Heart left ventricle (tissue), 13 donors: ENCODE results near the gene ADAMTSL1.

Experiments
- POLR2A ChIP-seq, 2 donors: fragments of 450-650 bp; IDR thresholded peaks; one replicate each; pipeline ENCODE4 v1.6.1; 2017; ENCODE audit warnings: antibody characterized with exemption in 2 of 2, mild to moderate bottlenecking in 2 of 2, moderate library complexity in 2 of 2
- TF ChIP-seq, protein P1 (sequence below), 12 donors: fragments of 200-600 bp; sonication (generic) in 4 of 12; IDR thresholded peaks; one replicate each; pipeline versions ENCODE4 v1.5.0 to v1.8.0; 2018 to 2022; ENCODE audit warnings: antibody characterized with exemption in 12 of 12, mild to moderate bottlenecking in 5 of 12
- donor health status: ischemic (EF 13 %, LVEDD 7.1; RV severe dilation, severe dysfunction).
- donor health status: DM: no; HTN: yes; CAD: no.
- donor health status: DM: no; HTN: no; CAD: no.
- donor health status: ischemic (EF 25% LVEDD 6.9; RV normal size, moderate dysfunction).
- donor health status: ischemic (EF 25% LVEDD 5.7; RV mildly dilated, moderate dysfunction).
- donor health status: ischemic (EF 35%, LVEDD 5.7; RV mildly dilated, moderate dysfunction).
- donor health status: nonischemic (EF 11% LVEDD 7.7; RV severe dilation, severe dysfunction).
- donor health status: DM: yes; HTN: yes; CAD: no.
- donor health status: PGD.
- donor health status: ischemic (EF 29% LVEDD 5.4; RV normal size, mild dysfunction).
- donor health status: nonischemic (EF 23%, LVEDD 6.1; RV moderate dilation, normal function).

DNA sequence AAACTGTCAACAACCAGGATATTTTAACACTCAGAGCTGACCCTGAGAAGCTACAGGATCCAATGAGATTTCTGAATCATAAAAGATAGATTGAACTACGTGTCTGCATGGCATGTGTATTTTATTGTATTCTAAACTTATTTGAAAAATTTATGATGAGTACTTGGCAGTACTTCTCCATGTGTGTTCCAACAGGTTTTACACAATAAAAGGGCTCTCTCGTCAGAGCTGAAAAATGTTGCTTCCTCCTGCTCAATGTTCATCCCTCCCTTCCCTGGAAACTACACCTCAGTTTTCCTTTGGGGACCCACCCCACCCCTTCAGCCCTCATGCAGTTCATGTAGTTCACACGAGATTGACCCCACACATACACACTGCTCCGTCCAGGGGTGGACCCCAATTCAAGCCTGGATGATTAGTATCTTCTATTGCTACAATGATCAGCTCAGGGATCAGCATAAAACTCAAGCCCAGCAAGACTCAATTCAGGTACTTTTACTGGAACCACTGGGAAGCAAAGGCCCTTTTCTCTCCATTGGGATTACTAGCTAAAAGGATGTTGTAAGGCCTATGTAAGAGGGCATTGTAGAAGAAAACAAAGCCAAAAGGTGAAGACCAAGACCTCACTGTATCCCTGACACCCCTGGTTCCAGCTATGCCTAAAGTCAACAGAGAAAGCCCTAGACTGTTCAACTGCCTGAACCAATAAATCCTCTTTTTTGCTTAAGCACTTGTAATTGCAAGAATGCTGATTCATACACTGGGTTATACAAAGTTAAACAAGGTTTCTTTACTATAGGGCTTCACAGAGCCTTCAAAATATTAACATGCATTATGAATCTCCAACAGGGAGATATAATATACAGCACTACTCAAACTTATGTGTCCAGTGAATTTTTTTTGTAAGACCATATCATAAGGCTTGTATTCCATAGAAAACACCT is 446.5 kb downstream of the ADAMTSL1 start:
- TF ChIP-seq, protein P1, sequence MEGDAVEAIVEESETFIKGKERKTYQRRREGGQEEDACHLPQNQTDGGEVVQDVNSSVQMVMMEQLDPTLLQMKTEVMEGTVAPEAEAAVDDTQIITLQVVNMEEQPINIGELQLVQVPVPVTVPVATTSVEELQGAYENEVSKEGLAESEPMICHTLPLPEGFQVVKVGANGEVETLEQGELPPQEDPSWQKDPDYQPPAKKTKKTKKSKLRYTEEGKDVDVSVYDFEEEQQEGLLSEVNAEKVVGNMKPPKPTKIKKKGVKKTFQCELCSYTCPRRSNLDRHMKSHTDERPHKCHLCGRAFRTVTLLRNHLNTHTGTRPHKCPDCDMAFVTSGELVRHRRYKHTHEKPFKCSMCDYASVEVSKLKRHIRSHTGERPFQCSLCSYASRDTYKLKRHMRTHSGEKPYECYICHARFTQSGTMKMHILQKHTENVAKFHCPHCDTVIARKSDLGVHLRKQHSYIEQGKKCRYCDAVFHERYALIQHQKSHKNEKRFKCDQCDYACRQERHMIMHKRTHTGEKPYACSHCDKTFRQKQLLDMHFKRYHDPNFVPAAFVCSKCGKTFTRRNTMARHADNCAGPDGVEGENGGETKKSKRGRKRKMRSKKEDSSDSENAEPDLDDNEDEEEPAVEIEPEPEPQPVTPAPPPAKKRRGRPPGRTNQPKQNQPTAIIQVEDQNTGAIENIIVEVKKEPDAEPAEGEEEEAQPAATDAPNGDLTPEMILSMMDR (IDR thresholded peaks at IDR 0.05) = no peak
- TF ChIP-seq POLR2A (IDR thresholded peaks at IDR 0.05) = no peak
